GM18505 (cell line): ENCODE measurements around the gene CALM1.

Source experiments
- ATAC-seq: cut with Tn5 transposase; IDR thresholded peaks from one replicate; pipeline ENCODE4 v1.9.1; 2021; ENCODE audit not compliant: unreplicated experiment
- POLR2A ChIP-seq: IDR thresholded peaks from 4 replicates; pipeline ENCODE4 v1.6.1; 2011; ENCODE audit warnings: borderline replicate concordance; ENCODE audit not compliant: insufficient read depth, insufficient read length; ENCODE audit errors: extremely low read depth

CALM1 gene

DNA sequence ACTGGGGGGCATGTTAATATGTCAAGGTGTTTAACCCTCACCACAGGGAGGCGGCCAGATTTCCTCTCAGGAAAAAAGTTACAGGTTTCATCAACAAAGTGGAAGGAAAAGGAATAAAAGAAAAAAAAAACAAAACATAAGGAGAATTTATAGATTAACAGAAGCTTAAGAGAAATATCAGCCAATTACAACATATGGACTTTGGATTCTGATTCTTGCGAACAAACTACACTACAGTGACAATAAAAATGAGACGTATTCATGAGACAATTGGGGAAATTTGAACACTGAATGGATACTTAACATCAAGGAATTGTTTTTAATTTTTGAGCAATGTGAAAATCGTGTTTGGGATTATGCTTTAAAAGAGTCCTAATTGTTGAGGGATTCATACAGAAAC is 60.4 kb downstream of the CALM1 start:
- no peak for TF ChIP-seq POLR2A
- ATAC-seq, result no peak
